Measurements from ENCODE around the gene PRKAG3. TPM values are rescaled to one million over a fixed set of nuclear protein-coding genes. Genes with fewer than 3 reads are reported as not detected.

The PRKAG3 gene
- total RNA-seq, 3 donors from 2014 or later (not counting 1 experiment from before 2014, with no cell fraction given): not detected

DNA sequence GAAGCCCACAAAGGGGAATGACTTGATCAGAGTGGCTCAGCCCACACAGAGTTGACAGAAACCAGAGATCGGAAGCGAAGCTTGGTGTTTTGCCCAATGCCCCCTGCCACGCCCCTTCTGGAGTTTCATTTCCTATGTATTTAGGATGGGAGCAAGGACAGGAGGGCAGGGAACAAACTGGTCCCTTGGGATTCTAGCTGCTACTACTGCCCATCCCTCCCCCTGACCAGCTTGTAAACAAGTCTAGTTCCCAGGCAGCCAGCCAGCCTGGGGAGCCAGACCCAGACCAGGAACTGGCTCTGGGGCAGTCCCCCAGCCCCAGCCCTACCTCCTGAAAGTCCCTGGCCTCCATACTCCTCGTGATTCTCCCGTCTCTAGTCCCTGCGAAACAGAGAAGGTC, 36.3 kb upstream of the PRKAG3 start:
- DNase-seq: no peak
- H3K36me3 ChIP-seq (ENCODE audit: control insufficient read depth, insufficient read depth, low read length): no peaks in the 10 kb centered on the region
- intact Hi-C loops (cut with micrococcal nuclease): loop anchor here (5.0 kb wide), 1 partner anchor 34 kb away; no protein-coding TSS in a partner anchor
- peaks cover 16% of the 10 kb centered on the region for H3K27me3 ChIP-seq (ENCODE audit: control insufficient read depth, insufficient read depth, low read length)
- H3K4me3 ChIP-seq (ENCODE audit: low read length): no peak overlapping the region
- peaks cover 0 to 11% of the 10 kb centered on the region in 2 donors for H3K4me1 Mint-ChIP-seq
- H3K36me3 Mint-ChIP-seq: no peaks in the 10 kb centered on the region
- no peak for ATAC-seq
- no peak overlapping the region for H3K4me3 Mint-ChIP-seq
- no peak overlapping the region for H3K27ac Mint-ChIP-seq
- peaks cover 64 to 69% of the 10 kb centered on the region in 2 donors for H3K27me3 Mint-ChIP-seq (ENCODE audit: low read depth in 2 of 2)
- no peak overlapping the region for H3K27ac ChIP-seq (ENCODE audit: low read length)
- TF ChIP-seq, protein P1, sequence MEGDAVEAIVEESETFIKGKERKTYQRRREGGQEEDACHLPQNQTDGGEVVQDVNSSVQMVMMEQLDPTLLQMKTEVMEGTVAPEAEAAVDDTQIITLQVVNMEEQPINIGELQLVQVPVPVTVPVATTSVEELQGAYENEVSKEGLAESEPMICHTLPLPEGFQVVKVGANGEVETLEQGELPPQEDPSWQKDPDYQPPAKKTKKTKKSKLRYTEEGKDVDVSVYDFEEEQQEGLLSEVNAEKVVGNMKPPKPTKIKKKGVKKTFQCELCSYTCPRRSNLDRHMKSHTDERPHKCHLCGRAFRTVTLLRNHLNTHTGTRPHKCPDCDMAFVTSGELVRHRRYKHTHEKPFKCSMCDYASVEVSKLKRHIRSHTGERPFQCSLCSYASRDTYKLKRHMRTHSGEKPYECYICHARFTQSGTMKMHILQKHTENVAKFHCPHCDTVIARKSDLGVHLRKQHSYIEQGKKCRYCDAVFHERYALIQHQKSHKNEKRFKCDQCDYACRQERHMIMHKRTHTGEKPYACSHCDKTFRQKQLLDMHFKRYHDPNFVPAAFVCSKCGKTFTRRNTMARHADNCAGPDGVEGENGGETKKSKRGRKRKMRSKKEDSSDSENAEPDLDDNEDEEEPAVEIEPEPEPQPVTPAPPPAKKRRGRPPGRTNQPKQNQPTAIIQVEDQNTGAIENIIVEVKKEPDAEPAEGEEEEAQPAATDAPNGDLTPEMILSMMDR (IDR thresholded peaks at IDR 0.05): no peak
- H3K4me1 ChIP-seq (ENCODE audit: control insufficient read depth, insufficient read depth, low read length): peaks cover 22% of the 10 kb centered on the region
- no peaks in the 10 kb centered on the region for H3K9me3 Mint-ChIP-seq
- 85% methylated on average over 6 of the region's 6 CpGs for WGBS (ENCODE audit: insufficient coverage)
- no peaks in the 10 kb centered on the region for H3K9me3 ChIP-seq (ENCODE audit: control insufficient read depth, insufficient read depth, low read length)

DNA sequence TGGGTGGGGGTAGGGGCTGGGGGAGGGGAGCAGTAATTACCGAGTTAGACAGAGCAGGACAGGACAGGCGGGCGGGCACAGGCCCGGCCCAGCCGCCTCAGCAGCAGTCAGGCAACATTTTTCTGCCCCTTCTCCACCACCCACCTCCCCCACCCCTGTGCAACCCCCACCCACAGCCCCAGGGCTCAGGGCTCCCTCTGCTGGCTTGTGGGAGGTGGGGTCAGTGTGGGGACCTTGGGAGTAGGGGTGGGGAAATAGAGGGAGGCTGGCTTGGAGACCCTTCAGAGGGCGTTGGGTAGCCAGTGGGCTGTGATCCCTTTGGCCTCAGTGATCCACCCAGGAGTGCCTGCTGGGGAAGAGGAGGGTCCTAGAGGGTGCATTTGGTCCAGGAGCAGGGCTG, 34.4 kb upstream of the PRKAG3 start:
- Histone ChIP-seq H3K4me3 (ENCODE audit: low read length) (no peak overlapping the region), H3K27me3 (ENCODE audit: control insufficient read depth, insufficient read depth, low read length) (peaks cover 15% of the 10 kb centered on the region), H3K9me3 (ENCODE audit: control insufficient read depth, insufficient read depth, low read length) (no peaks in the 10 kb centered on the region), H3K27ac (ENCODE audit: low read length) (no peak overlapping the region), H3K4me1 (ENCODE audit: control insufficient read depth, insufficient read depth, low read length) (peaks cover 5% of the 10 kb centered on the region), H3K36me3 (ENCODE audit: control insufficient read depth, insufficient read depth, low read length) (no peaks in the 10 kb centered on the region)
- Mint-ChIP-seq H3K27me3 (ENCODE audit: low read depth in 2 of 2) (peaks cover 63 to 65% of the 10 kb centered on the region in 2 donors), H3K4me3 (no peak overlapping the region), H3K9me3 (no peaks in the 10 kb centered on the region), H3K4me1 (peaks cover 0 to 1% of the 10 kb centered on the region in 2 donors), H3K36me3 (no peaks in the 10 kb centered on the region), H3K27ac (no peak overlapping the region)
- intact Hi-C loops (cut with micrococcal nuclease): loop anchor here (5.0 kb wide), 1 partner anchor 36 kb away; no protein-coding TSS in a partner anchor
- DNase-seq (no peak), ATAC-seq (no peak)
- 46% methylated on average over 2 of the region's 6 CpGs for WGBS (ENCODE audit: insufficient coverage)
- TF ChIP-seq, protein P1 (IDR thresholded peaks at IDR 0.05): no peak

DNA sequence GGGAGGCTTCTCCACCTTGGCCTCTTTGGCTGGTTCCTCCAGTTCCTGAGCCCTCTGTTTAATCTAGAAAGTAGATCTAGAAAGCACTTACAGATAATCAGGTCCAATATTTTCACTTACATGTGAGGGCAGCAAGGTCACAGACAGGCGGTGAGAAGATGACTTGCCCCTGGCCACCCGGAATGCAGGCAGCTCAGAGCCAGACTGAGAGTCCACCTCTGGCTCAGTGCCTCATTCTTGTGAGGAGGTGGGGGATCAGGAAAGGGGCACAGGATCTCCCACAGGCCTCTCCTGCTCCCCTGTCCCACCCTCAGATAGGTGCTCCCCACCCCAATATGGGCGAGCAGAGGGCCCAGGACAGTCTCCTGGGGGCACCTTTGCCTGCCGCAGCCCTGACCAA, 33.8 kb upstream of the PRKAG3 start:
- no peaks in the 10 kb centered on the region for H3K36me3 Mint-ChIP-seq
- DNase-seq (no peak), ATAC-seq (no peak)
- H3K4me3 ChIP-seq (ENCODE audit: low read length): no peak overlapping the region
- no peaks in the 10 kb centered on the region for H3K9me3 ChIP-seq (ENCODE audit: control insufficient read depth, insufficient read depth, low read length)
- no peak overlapping the region for H3K4me3 Mint-ChIP-seq
- intact Hi-C loops (cut with micrococcal nuclease): loop anchor here (5.0 kb wide), 1 partner anchor 37 kb away; no protein-coding TSS in a partner anchor
- H3K9me3 Mint-ChIP-seq: no peaks in the 10 kb centered on the region
- H3K27me3 ChIP-seq (ENCODE audit: control insufficient read depth, insufficient read depth, low read length): peaks cover 17% of the 10 kb centered on the region
- H3K27ac ChIP-seq (ENCODE audit: low read length): no peak overlapping the region
- TF ChIP-seq, protein P1 (IDR thresholded peaks at IDR 0.05): no peak
- no peak overlapping the region for H3K27ac Mint-ChIP-seq
- no peaks in the 10 kb centered on the region for H3K36me3 ChIP-seq (ENCODE audit: control insufficient read depth, insufficient read depth, low read length)
- WGBS (ENCODE audit: insufficient coverage): 89% methylated on average over 4 of the region's 4 CpGs
- peaks cover 63 to 65% of the 10 kb centered on the region in 2 donors for H3K27me3 Mint-ChIP-seq (ENCODE audit: low read depth in 2 of 2)
- H3K4me1 Mint-ChIP-seq: peaks cover 0 to 7% of the 10 kb centered on the region in 2 donors
- peaks cover 6% of the 10 kb centered on the region for H3K4me1 ChIP-seq (ENCODE audit: control insufficient read depth, insufficient read depth, low read length)

DNA sequence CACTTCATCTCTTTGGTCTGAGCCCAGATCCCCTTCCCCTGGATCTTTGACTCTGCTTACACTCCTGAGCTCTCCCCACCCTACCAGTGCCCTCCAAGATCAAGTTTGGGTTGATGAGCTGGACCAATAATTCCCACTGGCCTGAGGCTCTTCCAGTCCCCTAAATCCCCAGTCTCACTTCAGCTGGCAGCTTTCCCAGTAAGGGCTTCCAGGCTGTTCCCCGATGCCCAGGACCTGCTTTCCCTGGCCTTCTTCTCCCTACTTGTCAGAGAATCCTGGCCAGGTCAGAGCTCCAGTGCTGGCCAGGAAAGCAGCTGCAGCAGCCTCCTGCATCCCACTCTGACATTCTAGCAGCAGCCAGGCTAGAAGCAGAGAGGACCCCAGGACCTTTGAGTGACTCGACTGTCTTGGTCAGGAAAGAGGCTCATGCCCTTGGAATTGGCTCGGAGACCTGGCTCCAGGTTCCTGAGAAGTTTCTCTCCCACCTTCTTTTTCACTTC, 31.5 kb upstream of the PRKAG3 start:
- no peak for ATAC-seq

More for the DNA sequence above, 31.5 kb upstream of the PRKAG3 start:
- WGBS (ENCODE audit: insufficient coverage): 83% methylated on average over 3 of the region's 3 CpGs
- peaks cover 0 to 13% of the 10 kb centered on the region in 2 donors for H3K4me1 Mint-ChIP-seq
- H3K27ac Mint-ChIP-seq: no peak overlapping the region
- H3K27ac ChIP-seq (ENCODE audit: low read length): no peak overlapping the region
- H3K36me3 ChIP-seq (ENCODE audit: control insufficient read depth, insufficient read depth, low read length): no peaks in the 10 kb centered on the region
- H3K4me3 Mint-ChIP-seq: no peak overlapping the region
- no peak for DNase-seq
- intact Hi-C loops (cut with micrococcal nuclease): no loop called here
- H3K27me3 ChIP-seq (ENCODE audit: control insufficient read depth, insufficient read depth, low read length): peaks cover 34% of the 10 kb centered on the region
- no peaks in the 10 kb centered on the region for H3K9me3 Mint-ChIP-seq
- TF ChIP-seq, protein P1 (IDR thresholded peaks at IDR 0.05): no peak
- no peaks in the 10 kb centered on the region for H3K36me3 Mint-ChIP-seq
- H3K27me3 Mint-ChIP-seq (ENCODE audit: low read depth in 2 of 2): peaks cover 56 to 63% of the 10 kb centered on the region in 2 donors
- peaks cover 20% of the 10 kb centered on the region for H3K4me1 ChIP-seq (ENCODE audit: control insufficient read depth, insufficient read depth, low read length)
- H3K9me3 ChIP-seq (ENCODE audit: control insufficient read depth, insufficient read depth, low read length): no peaks in the 10 kb centered on the region
- no peak overlapping the region for H3K4me3 ChIP-seq (ENCODE audit: low read length)

Measured in natural killer cell (primary cell).